Heart left ventricle (tissue), 13 donors: ENCODE results near the gene KCNJ12.
"Not testable (repeated sequence)": the region's sequence is repeated elsewhere in the genome, so short reads cannot be mapped to it uniquely, and the experiment has no call there.

Source experiments
- POLR2A ChIP-seq, 2 donors: fragments of 450-650 bp; IDR thresholded peaks; one replicate each; pipeline ENCODE4 v1.6.1; 2017; ENCODE audit warnings: antibody characterized with exemption in 2 of 2, mild to moderate bottlenecking in 2 of 2, moderate library complexity in 2 of 2
- TF ChIP-seq, protein P1 (sequence below), 12 donors: fragments of 200-600 bp; sonication (generic) in 4 of 12; IDR thresholded peaks; one replicate each; pipeline versions ENCODE4 v1.5.0 to v1.8.0; 2018 to 2022; ENCODE audit warnings: antibody characterized with exemption in 12 of 12, mild to moderate bottlenecking in 5 of 12
- donor health status: ischemic (EF 13 %, LVEDD 7.1; RV severe dilation, severe dysfunction).
- donor health status: DM: no; HTN: yes; CAD: no.
- donor health status: DM: no; HTN: no; CAD: no.
- donor health status: ischemic (EF 25% LVEDD 6.9; RV normal size, moderate dysfunction).
- donor health status: ischemic (EF 25% LVEDD 5.7; RV mildly dilated, moderate dysfunction).
- donor health status: ischemic (EF 35%, LVEDD 5.7; RV mildly dilated, moderate dysfunction).
- donor health status: nonischemic (EF 11% LVEDD 7.7; RV severe dilation, severe dysfunction).
- donor health status: DM: yes; HTN: yes; CAD: no.
- donor health status: PGD.
- donor health status: ischemic (EF 29% LVEDD 5.4; RV normal size, mild dysfunction).
- donor health status: nonischemic (EF 23%, LVEDD 6.1; RV moderate dilation, normal function).

- TF ChIP-seq POLR2A (IDR thresholded peaks at IDR 0.05), result not testable (repeated sequence)
- TF ChIP-seq, protein P1, sequence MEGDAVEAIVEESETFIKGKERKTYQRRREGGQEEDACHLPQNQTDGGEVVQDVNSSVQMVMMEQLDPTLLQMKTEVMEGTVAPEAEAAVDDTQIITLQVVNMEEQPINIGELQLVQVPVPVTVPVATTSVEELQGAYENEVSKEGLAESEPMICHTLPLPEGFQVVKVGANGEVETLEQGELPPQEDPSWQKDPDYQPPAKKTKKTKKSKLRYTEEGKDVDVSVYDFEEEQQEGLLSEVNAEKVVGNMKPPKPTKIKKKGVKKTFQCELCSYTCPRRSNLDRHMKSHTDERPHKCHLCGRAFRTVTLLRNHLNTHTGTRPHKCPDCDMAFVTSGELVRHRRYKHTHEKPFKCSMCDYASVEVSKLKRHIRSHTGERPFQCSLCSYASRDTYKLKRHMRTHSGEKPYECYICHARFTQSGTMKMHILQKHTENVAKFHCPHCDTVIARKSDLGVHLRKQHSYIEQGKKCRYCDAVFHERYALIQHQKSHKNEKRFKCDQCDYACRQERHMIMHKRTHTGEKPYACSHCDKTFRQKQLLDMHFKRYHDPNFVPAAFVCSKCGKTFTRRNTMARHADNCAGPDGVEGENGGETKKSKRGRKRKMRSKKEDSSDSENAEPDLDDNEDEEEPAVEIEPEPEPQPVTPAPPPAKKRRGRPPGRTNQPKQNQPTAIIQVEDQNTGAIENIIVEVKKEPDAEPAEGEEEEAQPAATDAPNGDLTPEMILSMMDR (IDR thresholded peaks at IDR 0.05), result not testable (repeated sequence)
Measured at GRCh38 chr17:21424697-21425096, 48.5 kb downstream of the KCNJ12 start.
